Retina (tissue), 1 donor: Measurements from ENCODE around the gene PLD2.

Source experiments
- DNase-seq: peaks from one replicate; pipeline ENCODE4 v3.0.0-alpha.2; 2016

PLD2 gene

GRCh38 chr17:4806777-4807604, at the start of gene PLD2:
Gene PLD2, plus strand, starts transcription at chr17:4807152. Its CDS starts 621 bp downstream, at chr17:4807773.
- DNase-seq: peak; percentile 61

GRCh38 chr17:4759776-4760236, 47.1 kb upstream of the PLD2 start:
- no peak for DNase-seq

- DNase-seq: no peak
Measured at GRCh38 chr17:4764595-4764994, 42.4 kb upstream of the PLD2 start.

- DNase-seq: no peak
Measured at GRCh38 chr17:4766201-4766600, 40.8 kb upstream of the PLD2 start.

- DNase-seq: no peak
Measured at GRCh38 chr17:4766723-4767122, 40.2 kb upstream of the PLD2 start.

- no peak for DNase-seq
Measured at GRCh38 chr17:4768298-4768697, 38.7 kb upstream of the PLD2 start.

- DNase-seq: no peak
Measured at GRCh38 chr17:4769628-4770027, 37.3 kb upstream of the PLD2 start.

- DNase-seq: no peak
Measured at GRCh38 chr17:4771519-4772234, 35.3 kb upstream of the PLD2 start, which contains the start of gene TM4SF5. Gene TM4SF5, plus strand, starts transcription at chr17:4771886. Its CDS starts 37 bp downstream, at chr17:4771923.

GRCh38 chr17:4772235-4772613, 34.7 kb upstream of the PLD2 start:
- no peak for DNase-seq

- no peak for DNase-seq
Measured at GRCh38 chr17:4777969-4778760, 28.8 kb upstream of the PLD2 start.

- DNase-seq: no peak
Measured at GRCh38 chr17:4780325-4780955, 26.5 kb upstream of the PLD2 start.

- DNase-seq: peak; percentile 10
Measured at GRCh38 chr17:4782652-4783051, 24.3 kb upstream of the PLD2 start.

GRCh38 chr17:4785311-4786105, 21.4 kb upstream of the PLD2 start:
- DNase-seq: peak; percentile 70

- peak; percentile 64 for DNase-seq
Measured at GRCh38 chr17:4786106-4786511, 20.8 kb upstream of the PLD2 start, which contains the start of gene VMO1. Gene VMO1, minus strand, starts transcription at chr17:4786364. Its CDS starts 12 bp downstream, at chr17:4786352.

- DNase-seq: no peak
Measured at GRCh38 chr17:4786516-4786915, 20.4 kb upstream of the PLD2 start.

- no peak for DNase-seq
Measured at GRCh38 chr17:4788159-4788806, 18.7 kb upstream of the PLD2 start.

GRCh38 chr17:4788807-4789700, 17.9 kb upstream of the PLD2 start, which contains the start of gene GLTPD2:
Gene GLTPD2, plus strand, starts transcription at chr17:4788964. Its CDS starts 48 bp downstream, at chr17:4789012.
- no peak for DNase-seq

- no peak for DNase-seq
Measured at GRCh38 chr17:4789701-4789950, 17.3 kb upstream of the PLD2 start.

- DNase-seq: peak; percentile 92
Measured at GRCh38 chr17:4789951-4790704, 16.8 kb upstream of the PLD2 start.
